CD14-positive monocyte (primary cell): Measurements from ENCODE around the gene COMMD10. TPM values are rescaled to one million over a fixed set of nuclear protein-coding genes. Genes with fewer than 3 reads are reported as not detected.

Source experiments
- DNase-seq, 3 donors: peaks; one replicate each; pipeline ENCODE4 v3.0.0-alpha.2; 2011 to 2022
- H2AFZ ChIP-seq: 2 replicates; pipeline ENCODE4 v1.6.0; 2012; ENCODE audit warnings: mild to moderate bottlenecking, low read depth, low read length, inconsistent platforms; ENCODE audit not compliant: insufficient read depth, poor library complexity, severe bottlenecking
- H3K27ac ChIP-seq, 2 donors: 1 replicate in 1 of 2; 2 replicates in 1 of 2; pipeline ENCODE4 v1.5.1; 2012 to 2013; ENCODE audit warnings: low read length in 2 of 2, control low read depth in 1 of 2, inconsistent platforms in 1 of 2, low read depth in 1 of 2, mild to moderate bottlenecking in 1 of 2
- H3K27me3 ChIP-seq, 2 donors: one replicate each; pipeline versions ENCODE4 v1.6.0 to v1.6.1; 2011 to 2013; ENCODE audit warnings: low read length in 2 of 2; ENCODE audit not compliant: control insufficient read depth in 2 of 2, insufficient read depth in 2 of 2
- H3K36me3 ChIP-seq, 2 donors: replicated peaks in 1 of 2; 1 replicate in 1 of 2; 2 replicates in 1 of 2; pipeline versions ENCODE4 v1.5.1 to v1.6.1; 2012 to 2013; ENCODE audit warnings: low read length in 2 of 2, control low read depth in 1 of 2, inconsistent platforms in 1 of 2, mild to moderate bottlenecking in 1 of 2; ENCODE audit not compliant: insufficient read depth in 2 of 2, control insufficient read depth in 1 of 2
- H3K4me1 ChIP-seq, 2 donors: 1 replicate in 1 of 2; 2 replicates in 1 of 2; pipeline versions ENCODE4 v1.5.1 to v1.6.1; 2012 to 2013; ENCODE audit warnings: low read length in 2 of 2, control low read depth in 1 of 2, inconsistent platforms in 1 of 2, mild to moderate bottlenecking in 1 of 2, moderate library complexity in 1 of 2; ENCODE audit not compliant: insufficient read depth in 2 of 2, control insufficient read depth in 1 of 2
- H3K4me2 ChIP-seq: replicated peaks from 2 replicates; pipeline ENCODE3; 2012; ENCODE audit warnings: low read length, moderate library complexity, mild to moderate bottlenecking; ENCODE audit not compliant: poor library complexity, severe bottlenecking; ENCODE audit errors: extremely low read depth
- H3K4me3 ChIP-seq, 3 experiments: fragments of 200-600 bp in 1 of 3; sonication (generic) in 1 of 3; replicated peaks in 1 of 3; 1 replicate in 2 of 3; 2 replicates in 1 of 3; pipeline ENCODE4 v1.5.1; 2011 to 2013; ENCODE audit warnings: low read length in 3 of 3, mild to moderate bottlenecking in 3 of 3, control low read depth in 2 of 3, low read depth in 2 of 3, inconsistent platforms in 1 of 3, moderate library complexity in 1 of 3
- H3K79me2 ChIP-seq: 2 replicates; pipeline ENCODE4 v1.6.0; 2012; ENCODE audit warnings: mild to moderate bottlenecking, control low read depth, inconsistent platforms, low read length, moderate library complexity; ENCODE audit not compliant: insufficient read depth
- H3K9ac ChIP-seq: 2 replicates; pipeline ENCODE4 v1.6.0; 2017; ENCODE audit warnings: low read length, mild to moderate bottlenecking; ENCODE audit not compliant: insufficient read depth, poor library complexity, severe bottlenecking
- H3K9me3 ChIP-seq, 2 donors: replicated peaks in 1 of 2; 1 replicate in 1 of 2; 2 replicates in 1 of 2; pipeline versions ENCODE4 v1.5.1 to v1.6.1; 2012 to 2013; ENCODE audit warnings: low read length in 2 of 2, control low read depth in 1 of 2; ENCODE audit not compliant: control insufficient read depth in 1 of 2, insufficient read depth in 1 of 2
- H4K20me1 ChIP-seq: 2 replicates; pipeline ENCODE4 v1.6.0; 2012; ENCODE audit warnings: mild to moderate bottlenecking, low read length, control low read depth, moderate library complexity; ENCODE audit not compliant: insufficient read depth
- H3K27ac Mint-ChIP-seq, 7 donors: one replicate each; pipeline ENCODE4 v1.8.0; 2020; ENCODE audit warnings: mild to moderate bottlenecking in 7 of 7, mixed read lengths in 7 of 7, moderate library complexity in 6 of 7, inconsistent platforms in 2 of 7
- H3K27me3 Mint-ChIP-seq, 3 donors: one replicate each; pipeline ENCODE4 v1.8.0; 2021 to 2022; ENCODE audit warnings: low read depth in 3 of 3, mild to moderate bottlenecking in 3 of 3, mixed read lengths in 3 of 3, moderate library complexity in 3 of 3, inconsistent platforms in 1 of 3
- H3K36me3 Mint-ChIP-seq, 2 donors: one replicate each; pipeline ENCODE4 v1.8.0; 2020; ENCODE audit warnings: mixed read lengths in 2 of 2, inconsistent platforms in 1 of 2, mild to moderate bottlenecking in 1 of 2
- H3K4me1 Mint-ChIP-seq: one replicate; pipeline ENCODE4 v1.8.0; 2020; ENCODE audit warnings: mild to moderate bottlenecking, mixed read lengths
- H3K4me3 Mint-ChIP-seq, 2 donors: one replicate each; pipeline ENCODE4 v1.8.0; 2020; ENCODE audit warnings: mild to moderate bottlenecking in 2 of 2, mixed read lengths in 2 of 2, moderate library complexity in 1 of 2
- H3K9me3 Mint-ChIP-seq, 7 donors: one replicate each; pipeline ENCODE4 v1.8.0; 2020 to 2022; ENCODE audit warnings: mixed read lengths in 7 of 7, mild to moderate bottlenecking in 6 of 7, moderate library complexity in 6 of 7, inconsistent platforms in 2 of 7
- CTCF ChIP-seq: fragments of 200-600 bp; IDR thresholded peaks from one replicate; pipeline ENCODE4 v1.8.0; 2022; ENCODE audit warnings: antibody characterized with exemption, mild to moderate bottlenecking
- WGBS: methylation state at CpG from one replicate; pipeline ENCODE4 v1.1.5; 2013; ENCODE audit warnings: missing lambda C conversion rate; ENCODE audit not compliant: insufficient coverage; 5-methylcytosine and 5-hydroxymethylcytosine counted together
- intact Hi-C, 2 donors: fragments of 100-400 bp; cut with micrococcal nuclease; formaldehyde crosslinking; loops; one replicate each; pipeline versions ENCODE4 v1.15.0 to v1.15.1; 2023
- polyA plus RNA-seq, 3 donors: library from polyadenylated mRNA; depleted of rRNA in 1 of 3; unstranded in 2 of 3; stranded (reverse) in 1 of 3; fragments of 300-500 nt in 2 of 3; fragments of >200 nt in 1 of 3; fragmentation: Illumina TruSeq in 2 of 3; gene quantifications; 1 replicate in 2 of 3; 2 replicates in 1 of 3; pipeline ENCODE4 v1.2.3, GENCODE V29; 2012 to 2021

The COMMD10 gene
- polyA plus RNA-seq, 3 donors, result 16.9 to 86.1 (median 61.2) TPM

GRCh38 chr5:116291271-116291670 is 206.4 kb downstream of the COMMD10 start:
- DNase-seq, result no peak
- Mint-ChIP-seq H3K4me3 (no peak overlapping the region), H3K27me3 (no peaks in the 10 kb centered on the region), H3K4me1 (peaks cover 4% of the 10 kb centered on the region), H3K36me3 (peaks cover 24 to 28% of the 10 kb centered on the region in 2 donors), H3K27ac (no peak overlapping the region), H3K9me3 (peaks cover 5 to 17% (median 9%) of the 10 kb centered on the region in 7 donors)
- Histone ChIP-seq H3K4me1 (no peaks in the 10 kb centered on the region), H3K27me3 (no peaks in the 10 kb centered on the region), H3K36me3 (peaks cover 10 to 23% of the 10 kb centered on the region in 2 donors), H3K4me2 (no peak overlapping the region), H3K9me3 (peaks cover 9 to 10% of the 10 kb centered on the region in 2 donors), H3K27ac (no peak overlapping the region), H3K9ac (no peak overlapping the region), H3K4me3 (no peak overlapping the region), H2AFZ (no peak overlapping the region), H3K79me2 (no peaks in the 10 kb centered on the region), H4K20me1 (no peaks in the 10 kb centered on the region)
- intact Hi-C loops, result no loop called here
- no CpG with 5 or more reads among the region's 1 CpG for WGBS
- TF ChIP-seq CTCF, result no peak

GRCh38 chr5:116292321-116292720 is 207.5 kb downstream of the COMMD10 start:
- no peak overlapping the region for H3K4me3 Mint-ChIP-seq
- Histone ChIP-seq H3K4me3 (no peak overlapping the region), H3K9me3 (peaks cover 10 to 13% of the 10 kb centered on the region in 2 donors), H3K27me3 (no peaks in the 10 kb centered on the region), H3K4me2 (no peak overlapping the region), H3K79me2 (no peaks in the 10 kb centered on the region), H3K9ac (no peak overlapping the region), H2AFZ (no peak overlapping the region), H3K36me3 (peaks cover 10 to 26% of the 10 kb centered on the region in 2 donors), H3K4me1 (no peaks in the 10 kb centered on the region), H3K27ac (no peak overlapping the region), H4K20me1 (no peaks in the 10 kb centered on the region)
- H3K9me3 Mint-ChIP-seq, result peaks cover 7 to 19% (median 12%) of the 10 kb centered on the region in 7 donors
- H3K27ac Mint-ChIP-seq, result no peak overlapping the region
- TF ChIP-seq CTCF, result no peak
- H3K36me3 Mint-ChIP-seq, result peaks cover 29 to 33% of the 10 kb centered on the region in 2 donors
- peaks cover 4% of the 10 kb centered on the region for H3K4me1 Mint-ChIP-seq
- no peaks in the 10 kb centered on the region for H3K27me3 Mint-ChIP-seq
- DNase-seq, result no peak
- intact Hi-C loops, result no loop called here
- no CpG with 5 or more reads among the region's 4 CpGs for WGBS
